PFSK-1 (cell line): Measurements from ENCODE around the gene ANGPTL8.

Source experiments
- FOXP2 ChIP-seq: optimal IDR thresholded peaks from 2 replicates; pipeline ENCODE3; 2011; ENCODE audit warnings: borderline replicate concordance, control low read depth, inconsistent platforms; ENCODE audit not compliant: insufficient read depth; ENCODE audit errors: extremely low read length, extremely low read depth
- POLR2AphosphoS5 ChIP-seq: IDR thresholded peaks from 2 replicates; pipeline ENCODE4 v1.6.1; 2012; ENCODE audit warnings: low read depth, mild to moderate bottlenecking, control low read depth, low read length, moderate library complexity
- SIN3A ChIP-seq: IDR thresholded peaks from 2 replicates; pipeline ENCODE4 v1.6.1; 2012; ENCODE audit warnings: mild to moderate bottlenecking, low read length, moderate library complexity, borderline replicate concordance; ENCODE audit not compliant: insufficient read depth
- TAF1 ChIP-seq: IDR thresholded peaks from 2 replicates; pipeline ENCODE4 v1.6.1; 2012; ENCODE audit warnings: low read length, control low read depth, borderline replicate concordance; ENCODE audit not compliant: insufficient read depth
- TF ChIP-seq, protein P1 (sequence below), 2 experiments: IDR thresholded peaks; 2 replicates each; pipeline versions ENCODE4 v1.6.1 to v1.8.0; 2011 to 2012; ENCODE audit warnings: low read depth in 2 of 2, low read length in 2 of 2, control low read depth in 1 of 2, inconsistent platforms in 1 of 2, mild to moderate bottlenecking in 1 of 2, moderate library complexity in 1 of 2; ENCODE audit not compliant: insufficient read depth in 1 of 2

ANGPTL8 gene

DNA sequence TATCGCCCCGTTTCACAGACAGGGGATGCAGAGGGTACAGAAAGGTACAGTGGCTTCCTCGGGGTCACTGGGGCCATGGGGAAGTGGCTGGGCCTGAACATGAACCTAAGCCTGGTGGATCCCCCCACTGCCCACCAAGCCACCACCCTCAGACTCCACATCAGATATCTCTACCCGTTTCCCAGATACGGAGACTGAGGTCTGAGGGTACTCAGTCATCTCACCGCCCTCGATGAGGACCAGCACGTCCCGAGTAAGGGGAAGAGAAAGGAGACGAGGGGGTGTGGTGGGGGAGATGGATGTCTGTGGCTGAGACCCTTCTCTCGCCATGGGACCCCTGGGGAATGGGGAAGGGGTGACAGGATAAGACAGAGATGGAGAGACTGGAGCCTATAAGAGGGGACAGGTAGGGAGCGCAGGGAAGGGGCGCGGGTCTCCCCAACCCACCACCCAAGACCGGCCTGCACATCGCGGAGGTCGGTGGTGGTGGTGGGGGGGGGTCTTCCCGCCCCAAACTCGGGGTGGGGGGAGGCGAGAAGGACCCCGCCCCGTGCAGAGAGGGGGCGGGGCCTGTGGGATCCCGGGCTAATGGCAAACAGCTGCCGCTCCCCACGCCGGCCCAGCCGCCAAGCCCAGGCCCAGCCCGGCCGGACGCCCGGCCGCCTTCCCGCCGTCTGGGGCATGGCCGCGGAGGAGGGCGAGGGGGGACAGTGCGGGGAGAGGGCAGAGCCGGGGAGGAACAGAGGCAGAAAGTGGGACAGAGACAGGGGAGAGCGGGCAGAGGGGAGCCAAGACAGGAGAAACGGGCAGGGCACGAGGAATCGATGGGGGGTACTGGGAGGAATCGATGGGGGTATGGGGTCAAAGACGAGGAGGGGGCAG lies 42.8 kb upstream of the ANGPTL8 start:
- TF ChIP-seq FOXP2 (peak; percentile 45), SIN3A (0 out of 2 replicates have a peak, but pooled peaks have one; percentile 17), POLR2AphosphoS5 (0 out of 2 replicates have a peak, but pooled peaks have one; percentile 27), TAF1 (no peak)
- TF ChIP-seq, protein P1, sequence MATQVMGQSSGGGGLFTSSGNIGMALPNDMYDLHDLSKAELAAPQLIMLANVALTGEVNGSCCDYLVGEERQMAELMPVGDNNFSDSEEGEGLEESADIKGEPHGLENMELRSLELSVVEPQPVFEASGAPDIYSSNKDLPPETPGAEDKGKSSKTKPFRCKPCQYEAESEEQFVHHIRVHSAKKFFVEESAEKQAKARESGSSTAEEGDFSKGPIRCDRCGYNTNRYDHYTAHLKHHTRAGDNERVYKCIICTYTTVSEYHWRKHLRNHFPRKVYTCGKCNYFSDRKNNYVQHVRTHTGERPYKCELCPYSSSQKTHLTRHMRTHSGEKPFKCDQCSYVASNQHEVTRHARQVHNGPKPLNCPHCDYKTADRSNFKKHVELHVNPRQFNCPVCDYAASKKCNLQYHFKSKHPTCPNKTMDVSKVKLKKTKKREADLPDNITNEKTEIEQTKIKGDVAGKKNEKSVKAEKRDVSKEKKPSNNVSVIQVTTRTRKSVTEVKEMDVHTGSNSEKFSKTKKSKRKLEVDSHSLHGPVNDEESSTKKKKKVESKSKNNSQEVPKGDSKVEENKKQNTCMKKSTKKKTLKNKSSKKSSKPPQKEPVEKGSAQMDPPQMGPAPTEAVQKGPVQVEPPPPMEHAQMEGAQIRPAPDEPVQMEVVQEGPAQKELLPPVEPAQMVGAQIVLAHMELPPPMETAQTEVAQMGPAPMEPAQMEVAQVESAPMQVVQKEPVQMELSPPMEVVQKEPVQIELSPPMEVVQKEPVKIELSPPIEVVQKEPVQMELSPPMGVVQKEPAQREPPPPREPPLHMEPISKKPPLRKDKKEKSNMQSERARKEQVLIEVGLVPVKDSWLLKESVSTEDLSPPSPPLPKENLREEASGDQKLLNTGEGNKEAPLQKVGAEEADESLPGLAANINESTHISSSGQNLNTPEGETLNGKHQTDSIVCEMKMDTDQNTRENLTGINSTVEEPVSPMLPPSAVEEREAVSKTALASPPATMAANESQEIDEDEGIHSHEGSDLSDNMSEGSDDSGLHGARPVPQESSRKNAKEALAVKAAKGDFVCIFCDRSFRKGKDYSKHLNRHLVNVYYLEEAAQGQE (IDR thresholded peaks at IDR 0.05; ENCODE audit: insufficient read depth in 1 of 2, low read depth in 2 of 2, low read length in 2 of 2) = no peak

DNA sequence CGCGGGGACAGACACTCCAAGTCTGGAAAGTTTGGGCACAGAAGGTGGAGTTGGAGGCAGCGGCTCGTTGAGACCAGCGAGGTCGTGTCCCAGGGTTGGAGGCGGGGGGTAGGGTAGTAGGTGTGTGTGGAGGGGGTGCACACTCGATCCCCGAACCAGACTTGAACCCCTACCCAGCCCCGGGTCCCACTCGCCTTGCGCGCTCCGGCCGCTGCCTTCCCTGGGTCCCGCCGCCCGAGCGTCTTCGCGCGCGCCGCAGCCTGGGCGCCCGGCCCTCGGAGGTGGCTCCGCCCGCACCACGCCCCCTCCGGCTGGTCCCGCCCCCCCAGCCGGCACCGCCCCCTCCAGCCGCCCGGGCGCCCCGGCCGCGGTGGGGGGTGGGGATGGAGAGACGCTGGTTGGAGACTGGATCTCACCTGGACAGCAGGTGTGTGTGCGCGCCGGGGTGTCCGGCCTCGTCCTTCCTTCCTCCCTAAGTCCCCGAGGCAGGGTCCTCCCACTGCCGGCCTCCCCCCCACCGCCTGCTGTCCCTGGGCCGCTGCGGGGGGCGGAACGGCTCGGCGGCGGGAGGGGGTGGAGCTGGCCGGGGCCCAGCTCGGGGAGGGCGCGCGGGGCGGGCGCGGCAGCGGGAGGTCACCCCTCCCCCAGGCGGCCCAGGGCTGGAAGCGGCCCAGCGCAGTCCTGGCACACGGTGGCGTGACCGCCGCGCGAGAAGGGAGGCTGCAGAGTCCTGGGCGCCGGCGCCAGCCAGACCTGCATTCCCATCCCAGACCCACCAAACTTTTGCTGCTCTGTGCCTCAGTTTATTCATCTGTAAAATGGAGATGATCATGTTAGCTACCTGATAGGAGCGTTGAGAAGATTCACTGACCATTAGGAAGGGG lies 41.9 kb upstream of the ANGPTL8 start, which contains the start of gene KANK2:
Gene KANK2, minus strand, starts transcription at position 255 of the 884 bp plus-strand sequence. CDS start 3,034 bp downstream, outside the sequence.
- TF ChIP-seq POLR2AphosphoS5 (peak; percentile 69), TAF1 (no peak), FOXP2 (peak; percentile 89), SIN3A (no peak)
- TF ChIP-seq, protein P1 (IDR thresholded peaks at IDR 0.05; ENCODE audit: insufficient read depth in 1 of 2, low read depth in 2 of 2, low read length in 2 of 2) = 0 out of 4 replicates have a peak, but pooled peaks of 1 of the 2 experiments have one; percentile 26

DNA sequence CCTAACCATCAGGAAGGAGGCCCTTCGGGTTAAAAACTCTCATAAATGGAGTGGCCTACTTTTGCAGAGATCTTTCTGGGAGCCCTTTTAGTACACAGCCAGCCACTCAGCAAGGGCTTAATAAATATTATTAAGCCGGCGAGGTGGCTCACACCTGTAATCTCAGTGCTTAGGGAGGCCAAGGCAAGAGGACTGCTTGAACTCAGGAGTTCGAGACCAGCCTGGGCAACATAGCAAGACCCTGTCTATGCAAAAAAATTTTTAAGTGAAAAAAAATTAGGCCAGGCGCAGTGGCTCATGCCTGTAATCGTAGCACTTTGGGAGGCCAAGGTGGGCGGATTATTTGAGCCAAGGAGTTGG lies 41.3 kb upstream of the ANGPTL8 start:
- TF ChIP-seq, protein P1 (IDR thresholded peaks at IDR 0.05; ENCODE audit: insufficient read depth in 1 of 2, low read depth in 2 of 2, low read length in 2 of 2) = no peak
- no peak for TF ChIP-seq TAF1
- no peak for TF ChIP-seq FOXP2
- TF ChIP-seq SIN3A = no peak
- no peak for TF ChIP-seq POLR2AphosphoS5

DNA sequence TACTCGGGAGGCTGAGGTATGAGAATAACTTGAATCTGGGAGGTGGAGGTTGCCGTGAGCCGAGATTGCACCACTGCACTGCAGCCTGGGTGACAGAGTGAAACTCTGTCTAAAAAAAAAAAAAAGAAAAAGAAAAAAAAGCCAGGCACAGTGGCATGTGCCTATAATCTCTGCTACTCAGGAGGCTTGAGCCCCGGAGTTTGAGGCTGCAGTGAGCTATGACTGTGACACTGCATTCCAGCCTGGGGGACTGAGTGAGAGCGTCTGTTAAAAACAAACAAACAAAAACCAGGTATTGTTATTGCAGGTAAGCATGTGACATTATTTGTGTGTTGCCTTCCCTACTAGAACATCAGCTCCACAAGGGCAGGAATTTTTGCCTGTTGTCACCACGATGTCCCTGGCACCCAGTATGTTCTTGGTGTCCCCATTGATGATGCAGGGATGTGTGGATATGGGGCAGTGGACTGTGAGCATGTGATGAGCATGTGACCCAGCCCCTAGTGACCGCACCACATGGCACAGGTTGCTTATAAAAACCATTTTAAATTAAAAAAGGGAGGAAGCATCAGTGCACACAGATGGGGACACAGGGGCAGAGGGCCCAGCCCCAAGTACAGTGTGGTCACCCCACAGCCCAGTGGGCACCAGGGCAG lies 40.5 kb upstream of the ANGPTL8 start:
- TF ChIP-seq POLR2AphosphoS5 (no peak), FOXP2 (no peak), TAF1 (no peak), SIN3A (no peak)
- TF ChIP-seq, protein P1 (IDR thresholded peaks at IDR 0.05; ENCODE audit: insufficient read depth in 1 of 2, low read depth in 2 of 2, low read length in 2 of 2) = no peak
